B cell (primary cell): ENCODE results near the gene MISP3. TPM values are rescaled to one million over a fixed set of nuclear protein-coding genes. Genes with fewer than 3 reads are reported as not detected.

ENCODE experiments used
- ATAC-seq: fragments of 200-7000 bp; cut with Tn5 transposase; one replicate; pipeline ENCODE4 v1.10.0; 2021; ENCODE audit warnings: low read depth, mild to moderate bottlenecking, moderate number of reproducible peaks, moderate library complexity
- CTCF ChIA-PET: fragments of 350-600 bp; sonication (Branson Sonifier 250); formaldehyde crosslinking; loops from one replicate; lab custom pipeline; 2021; ENCODE audit warnings: antibody characterized with exemption, inconsistent platforms; lab: Charles Lee
- POLR2A ChIA-PET: fragments of 350-600 bp; sonication (Branson Sonifier 250); formaldehyde crosslinking; loops from one replicate; lab custom pipeline; 2021; ENCODE audit warnings: antibody characterized with exemption; lab: Charles Lee
- DNase-seq: peaks from one replicate; pipeline ENCODE4 v3.0.0; 2013
- H2AFZ ChIP-seq: 2 replicates; pipeline ENCODE4 v1.6.1; 2012; ENCODE audit warnings: mild to moderate bottlenecking, low read depth, low read length; ENCODE audit not compliant: insufficient read depth, poor library complexity, severe bottlenecking
- H3K27ac ChIP-seq, 2 donors: 1 replicate in 1 of 2; 2 replicates in 1 of 2; pipeline ENCODE4 v1.5.1; 2012 to 2013; ENCODE audit warnings: low read length in 2 of 2, mild to moderate bottlenecking in 2 of 2, moderate library complexity in 1 of 2
- H3K27me3 ChIP-seq, 4 experiments: fragments of 200-600 bp in 1 of 4; sonication (generic) in 1 of 4; replicated peaks in 1 of 4; 1 replicate in 2 of 4; 2 replicates in 2 of 4; pipeline versions ENCODE4 v1.6.1 to v1.7.0; 2013 to 2016; ENCODE audit warnings: low read length in 3 of 4, mild to moderate bottlenecking in 2 of 4, mixed read lengths in 1 of 4, moderate library complexity in 1 of 4; ENCODE audit not compliant: insufficient read depth in 4 of 4, control insufficient read depth in 3 of 4; ENCODE audit errors: control extremely low read depth in 1 of 4
- H3K36me3 ChIP-seq, 2 experiments: replicated peaks in 1 of 2; 1 replicate in 1 of 2; 2 replicates in 1 of 2; pipeline versions ENCODE4 v1.6.1 to v1.7.1; 2013; ENCODE audit warnings: low read length in 1 of 2; ENCODE audit not compliant: insufficient read depth in 2 of 2, control insufficient read depth in 1 of 2; ENCODE audit errors: control extremely low read depth in 1 of 2, extremely low read depth in 1 of 2
- H3K4me1 ChIP-seq, 2 donors: fragments of 200-600 bp in 1 of 2; sonication (generic) in 1 of 2; 1 replicate in 1 of 2; 2 replicates in 1 of 2; pipeline versions ENCODE4 v1.5.1 to v1.6.1; 2013 to 2017; ENCODE audit warnings: low read length in 2 of 2; ENCODE audit not compliant: control insufficient read depth in 2 of 2, insufficient read depth in 2 of 2
- H3K4me2 ChIP-seq: replicated peaks from 2 replicates; pipeline ENCODE3; 2012; ENCODE audit warnings: mild to moderate bottlenecking, low read depth, low read length; ENCODE audit not compliant: poor library complexity, severe bottlenecking
- H3K4me3 ChIP-seq, 5 experiments: fragments of 200-600 bp in 1 of 5; sonication (generic) in 1 of 5; 1 replicate in 3 of 5; 2 replicates in 2 of 5; pipeline versions ENCODE4 v1.5.1 to v1.7.0; 2011 to 2016; ENCODE audit warnings: low read length in 4 of 5, mild to moderate bottlenecking in 4 of 5, low read depth in 2 of 5, control low read depth in 1 of 5, moderate library complexity in 1 of 5; ENCODE audit not compliant: insufficient read depth in 1 of 5; ENCODE audit errors: control extremely low read depth in 1 of 5, extremely low read depth in 1 of 5
- H3K79me2 ChIP-seq: fragments of 200-600 bp; sonication (generic); one replicate; pipeline ENCODE4 v1.6.0; 2016; ENCODE audit warnings: low read length; ENCODE audit not compliant: control insufficient read depth, insufficient read depth
- H3K9ac ChIP-seq: fragments of 200-600 bp; sonication (generic); 2 replicates; pipeline ENCODE4 v1.6.1; 2017; ENCODE audit warnings: mild to moderate bottlenecking, low read length, moderate library complexity
- H3K9me3 ChIP-seq, 3 donors: one replicate each; pipeline versions ENCODE4 v1.6.1 to v1.7.1; 2013; ENCODE audit warnings: low read length in 2 of 3; ENCODE audit not compliant: control insufficient read depth in 2 of 3, insufficient read depth in 1 of 3; ENCODE audit errors: control extremely low read depth in 1 of 3
- H4K20me1 ChIP-seq: 2 replicates; pipeline ENCODE4 v1.6.0; 2012; ENCODE audit warnings: mild to moderate bottlenecking, low read length; ENCODE audit not compliant: insufficient read depth, control insufficient read depth, poor library complexity, severe bottlenecking
- H3K27ac Mint-ChIP-seq: one replicate; pipeline ENCODE4 v1.8.0; 2021; ENCODE audit warnings: mixed read lengths
- H3K27me3 Mint-ChIP-seq: one replicate; pipeline ENCODE4 v1.8.0; 2021; ENCODE audit warnings: mixed read lengths
- H3K4me1 Mint-ChIP-seq: one replicate; pipeline ENCODE4 v1.8.0; 2021; ENCODE audit warnings: mixed read lengths
- H3K4me3 Mint-ChIP-seq: one replicate; pipeline ENCODE4 v1.8.0; 2021; ENCODE audit warnings: mixed read lengths
- H3K9me3 Mint-ChIP-seq: one replicate; pipeline ENCODE4 v1.8.0; 2022; ENCODE audit warnings: mixed read lengths; ENCODE audit not compliant: insufficient read depth
- EZH2 ChIP-seq: IDR thresholded peaks from 2 replicates; pipeline ENCODE4 v1.6.1; 2012; ENCODE audit warnings: borderline replicate concordance, low read depth, mild to moderate bottlenecking, moderate library complexity, low read length; ENCODE audit not compliant: insufficient read depth, poor library complexity, severe bottlenecking
- WGBS: methylation state at CpG from one replicate; pipeline ENCODE4 v1.1.5; 2013; ENCODE audit warnings: missing lambda C conversion rate; ENCODE audit not compliant: insufficient coverage; 5-methylcytosine and 5-hydroxymethylcytosine counted together
- intact Hi-C: fragments of 100-400 bp; cut with micrococcal nuclease; formaldehyde crosslinking; loops from one replicate; pipeline ENCODE4 v1.10.0; 2022
- polyA plus RNA-seq: library from polyadenylated mRNA; depleted of rRNA; stranded (reverse); fragments of >200 nt; gene quantifications from 2 replicates; pipeline ENCODE4 v1.2.3, GENCODE V29; 2012
- total RNA-seq, 2 donors: library from RNA; stranded (reverse); fragments of 120-200 nt in 1 of 2; gene quantifications; 1 replicate in 1 of 2; 2 replicates in 1 of 2; pipeline versions ENCODE4 v1.2.3 to v1.2.4, GENCODE V29; 2013 to 2022
- TF ChIP-seq, protein P1 (sequence below): fragments of 200-600 bp; IDR thresholded peaks from one replicate; pipeline ENCODE4 v1.8.0; 2022; ENCODE audit warnings: antibody characterized with exemption, mild to moderate bottlenecking

Gene MISP3
- total and polyA plus RNA-seq, 2 donors (not counting 1 experiment from before 2014, with no cell fraction given), result 0.34 TPM

DNA sequence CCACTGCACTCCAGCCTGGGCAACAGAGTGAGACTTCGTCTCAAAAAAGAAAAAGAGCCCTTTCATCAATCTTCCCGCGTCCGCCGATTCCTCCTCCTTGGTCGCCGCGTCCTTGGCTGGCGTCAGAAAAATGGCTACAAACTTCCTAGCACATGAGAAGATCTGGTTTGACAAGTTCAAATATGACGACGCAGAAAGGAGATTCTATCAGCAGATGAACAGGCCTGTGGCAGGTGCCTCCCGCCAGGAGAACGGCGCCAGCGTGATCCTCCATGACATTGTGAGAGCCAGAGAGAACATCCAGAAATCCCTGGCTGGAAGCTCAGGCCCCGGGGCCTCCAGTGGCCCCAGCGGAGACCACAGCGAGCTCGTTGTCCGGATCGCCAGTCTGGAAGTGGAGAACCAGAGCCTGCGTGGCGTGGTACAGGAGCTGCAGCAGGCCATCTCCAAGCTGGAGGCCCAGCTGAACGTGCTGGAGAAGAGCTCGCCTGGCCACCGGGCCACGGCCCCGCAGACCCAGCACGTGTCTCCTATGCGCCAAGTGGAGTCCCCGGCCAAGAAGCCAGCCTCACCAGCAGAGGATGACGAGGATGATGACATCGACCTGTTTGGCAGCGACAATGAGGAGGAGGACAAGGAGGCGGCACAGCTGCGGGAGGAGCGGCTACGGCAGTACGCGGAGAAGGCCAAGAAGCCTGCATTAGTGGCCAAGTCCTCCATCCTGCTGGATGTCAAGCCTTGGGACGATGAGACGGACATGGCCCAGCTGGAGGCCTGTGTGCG is 2.1 kb upstream of the MISP3 start:
- Mint-ChIP-seq H3K27me3 (peaks cover 8% of the 10 kb centered on the region), H3K9me3 (no peaks in the 10 kb centered on the region), H3K4me1 (peaks cover 26% of the 10 kb centered on the region), H3K27ac (no peak overlapping the region), H3K4me3 (peak overlapping the region; percentile 23)
- no peak overlapping the region for H3K9ac ChIP-seq
- H4K20me1 ChIP-seq, result no peaks in the 10 kb centered on the region
- no peak overlapping the region for H3K4me3 ChIP-seq
- intact Hi-C loops, result loop anchor here (5.0 kb wide), 1 partner anchor 118 kb away; the partner anchor contains the start of gene DCAF15
- peak; percentile 26 for DNase-seq
- ChIA-PET POLR2A (no interaction called here), CTCF (interaction anchor here (0.6 to 6.8 kb wide), 14 partner anchors 11 to 657 kb away, joined by 3 to 92 read pairs (median 8); partner anchors contain the start of genes ASF1B, BRME1, CC2D1A and NANOS3)
- TF ChIP-seq, protein P1, sequence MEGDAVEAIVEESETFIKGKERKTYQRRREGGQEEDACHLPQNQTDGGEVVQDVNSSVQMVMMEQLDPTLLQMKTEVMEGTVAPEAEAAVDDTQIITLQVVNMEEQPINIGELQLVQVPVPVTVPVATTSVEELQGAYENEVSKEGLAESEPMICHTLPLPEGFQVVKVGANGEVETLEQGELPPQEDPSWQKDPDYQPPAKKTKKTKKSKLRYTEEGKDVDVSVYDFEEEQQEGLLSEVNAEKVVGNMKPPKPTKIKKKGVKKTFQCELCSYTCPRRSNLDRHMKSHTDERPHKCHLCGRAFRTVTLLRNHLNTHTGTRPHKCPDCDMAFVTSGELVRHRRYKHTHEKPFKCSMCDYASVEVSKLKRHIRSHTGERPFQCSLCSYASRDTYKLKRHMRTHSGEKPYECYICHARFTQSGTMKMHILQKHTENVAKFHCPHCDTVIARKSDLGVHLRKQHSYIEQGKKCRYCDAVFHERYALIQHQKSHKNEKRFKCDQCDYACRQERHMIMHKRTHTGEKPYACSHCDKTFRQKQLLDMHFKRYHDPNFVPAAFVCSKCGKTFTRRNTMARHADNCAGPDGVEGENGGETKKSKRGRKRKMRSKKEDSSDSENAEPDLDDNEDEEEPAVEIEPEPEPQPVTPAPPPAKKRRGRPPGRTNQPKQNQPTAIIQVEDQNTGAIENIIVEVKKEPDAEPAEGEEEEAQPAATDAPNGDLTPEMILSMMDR, result no peak
- no peak for TF ChIP-seq EZH2
- WGBS, result 97% methylated on average over 43 of the region's 43 CpGs
- ATAC-seq, result no peak
- no peaks in the 10 kb centered on the region for H3K79me2 ChIP-seq
- H3K36me3 ChIP-seq, result no peaks in the 10 kb centered on the region
- peaks cover 0 to 18% (median 5%) of the 10 kb centered on the region in 4 experiments for H3K27me3 ChIP-seq
- no peak overlapping the region for H2AFZ ChIP-seq
- no peak overlapping the region for H3K4me2 ChIP-seq
- H3K4me1 ChIP-seq, result peaks cover 31 to 35% of the 10 kb centered on the region in 2 donors
- H3K27ac ChIP-seq, result no peak overlapping the region
- H3K9me3 ChIP-seq, result peaks cover 0 to 3% (median 0%) of the 10 kb centered on the region in 3 donors
